ENCODE data around the gene HS3ST5.
A peak's percentile ranks its signal among the peaks of the same experiment; 100 is the strongest.
"Not testable (repeated sequence)": the region's sequence is repeated elsewhere in the genome, so short reads cannot be mapped to it uniquely, and the experiment has no call there.

HS3ST5 gene

DNA sequence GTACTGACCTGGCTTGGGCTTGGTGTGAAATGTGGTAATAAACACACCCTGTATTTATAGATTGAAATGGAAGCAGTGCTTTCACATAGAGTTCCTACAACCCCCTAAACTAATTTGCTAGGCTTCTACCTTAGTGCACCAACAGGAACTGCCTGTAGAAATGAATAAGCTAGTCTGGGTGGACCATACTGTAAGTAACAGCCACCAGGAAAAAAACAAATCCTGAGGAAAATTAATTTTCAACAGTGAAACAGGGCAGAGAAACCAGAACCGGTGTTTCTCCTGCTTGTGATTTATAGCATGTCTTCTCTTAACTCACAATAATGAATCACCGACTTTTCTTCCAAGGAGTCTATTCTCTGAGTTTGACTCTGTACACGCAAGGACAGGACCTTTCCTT is 187.1 kb downstream of the HS3ST5 start:
- DNase-seq (ENCODE audit: low read depth) = no peak
- no peak overlapping the region for H3K4me3 ChIP-seq (ENCODE audit: low read depth, low read length)
- TF ChIP-seq, protein P1, sequence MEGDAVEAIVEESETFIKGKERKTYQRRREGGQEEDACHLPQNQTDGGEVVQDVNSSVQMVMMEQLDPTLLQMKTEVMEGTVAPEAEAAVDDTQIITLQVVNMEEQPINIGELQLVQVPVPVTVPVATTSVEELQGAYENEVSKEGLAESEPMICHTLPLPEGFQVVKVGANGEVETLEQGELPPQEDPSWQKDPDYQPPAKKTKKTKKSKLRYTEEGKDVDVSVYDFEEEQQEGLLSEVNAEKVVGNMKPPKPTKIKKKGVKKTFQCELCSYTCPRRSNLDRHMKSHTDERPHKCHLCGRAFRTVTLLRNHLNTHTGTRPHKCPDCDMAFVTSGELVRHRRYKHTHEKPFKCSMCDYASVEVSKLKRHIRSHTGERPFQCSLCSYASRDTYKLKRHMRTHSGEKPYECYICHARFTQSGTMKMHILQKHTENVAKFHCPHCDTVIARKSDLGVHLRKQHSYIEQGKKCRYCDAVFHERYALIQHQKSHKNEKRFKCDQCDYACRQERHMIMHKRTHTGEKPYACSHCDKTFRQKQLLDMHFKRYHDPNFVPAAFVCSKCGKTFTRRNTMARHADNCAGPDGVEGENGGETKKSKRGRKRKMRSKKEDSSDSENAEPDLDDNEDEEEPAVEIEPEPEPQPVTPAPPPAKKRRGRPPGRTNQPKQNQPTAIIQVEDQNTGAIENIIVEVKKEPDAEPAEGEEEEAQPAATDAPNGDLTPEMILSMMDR (IDR thresholded peaks at IDR 0.05; ENCODE audit: insufficient read depth, low read depth, low read length, missing control alignments) = no peak

DNA sequence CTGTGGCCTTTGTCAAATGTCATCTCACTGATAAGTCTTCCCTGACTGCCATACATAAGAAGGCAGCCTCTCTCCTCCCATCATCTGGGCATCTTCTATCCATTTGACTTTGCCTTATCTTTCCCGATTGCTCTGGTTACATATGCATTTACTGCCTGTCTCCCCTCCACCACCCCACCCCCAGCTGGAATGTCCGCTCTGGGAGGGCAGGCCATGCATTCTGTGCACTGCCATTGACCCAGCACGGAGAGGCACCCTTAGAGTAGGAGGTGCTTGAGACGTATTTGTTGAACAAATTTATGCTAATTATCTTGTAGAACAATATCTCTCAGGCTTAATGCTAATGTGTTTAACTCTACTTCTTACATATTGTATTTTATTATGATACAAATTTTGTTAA is 188.0 kb downstream of the HS3ST5 start:
- DNase-seq (ENCODE audit: low read depth) = no peak

DNA sequence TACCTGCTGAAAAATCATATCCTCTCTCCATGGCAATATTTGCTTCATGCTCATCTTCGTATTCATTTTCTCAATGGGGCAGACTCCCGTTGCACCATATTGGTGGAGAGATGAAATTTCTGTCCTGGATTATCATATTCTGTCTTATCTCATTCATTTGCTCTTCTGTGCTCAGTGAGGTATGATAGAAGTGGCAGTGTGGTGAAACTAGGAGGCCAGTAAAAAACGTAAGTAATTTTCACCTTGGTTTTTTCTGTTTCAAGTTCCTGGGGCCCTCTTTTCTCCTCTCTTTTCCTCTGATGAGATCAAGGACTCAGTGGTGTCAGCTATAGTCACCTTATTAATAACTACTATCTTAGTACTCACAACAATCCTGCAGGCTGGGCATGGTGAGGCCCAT is 189.4 kb downstream of the HS3ST5 start:
- peak; percentile 7 for DNase-seq (ENCODE audit: low read depth)
- no peak overlapping the region for H3K4me3 ChIP-seq (ENCODE audit: low read depth, low read length)
- TF ChIP-seq, protein P1 (IDR thresholded peaks at IDR 0.05; ENCODE audit: insufficient read depth, low read depth, low read length, missing control alignments) = no peak

More for the DNA sequence above, 188.0 kb downstream of the HS3ST5 start:
- TF ChIP-seq, protein P1 (IDR thresholded peaks at IDR 0.05; ENCODE audit: insufficient read depth, low read depth, low read length, missing control alignments) = no peak
- no peak overlapping the region for H3K4me3 ChIP-seq (ENCODE audit: low read depth, low read length)

DNA sequence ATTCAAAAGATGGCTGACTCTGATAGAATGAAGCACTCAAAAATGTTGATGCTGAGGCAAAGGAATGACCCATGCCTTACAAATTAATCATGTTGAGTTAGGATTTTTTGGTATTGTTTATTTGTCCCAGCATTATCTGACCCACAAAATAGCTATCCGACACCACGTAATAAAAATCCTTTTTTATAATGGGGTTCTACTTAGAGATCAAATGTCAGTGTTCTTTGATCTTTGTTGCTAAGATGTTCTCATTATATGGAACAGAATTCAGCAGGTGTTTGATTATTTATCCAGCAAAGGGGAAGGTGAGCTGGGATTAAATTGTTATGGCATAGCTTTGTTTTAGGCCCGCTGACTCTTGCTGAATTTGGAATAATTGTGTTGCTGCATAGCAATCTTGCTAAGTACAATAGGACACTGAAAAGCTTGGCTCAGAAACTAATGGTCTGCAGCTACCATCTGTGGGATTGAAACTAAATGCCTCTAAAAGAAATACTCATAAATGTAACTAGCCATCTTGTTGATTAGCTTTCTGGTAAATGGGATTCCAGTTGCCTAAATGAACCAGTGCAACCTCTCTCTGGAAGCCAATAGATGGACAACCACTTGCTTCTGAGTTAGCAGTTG is 191.6 kb downstream of the HS3ST5 start:
- H3K4me3 ChIP-seq (ENCODE audit: low read depth, low read length) = no peak overlapping the region
- TF ChIP-seq, protein P1 (IDR thresholded peaks at IDR 0.05; ENCODE audit: insufficient read depth, low read depth, low read length, missing control alignments) = no peak
- DNase-seq (ENCODE audit: low read depth) = no peak

DNA sequence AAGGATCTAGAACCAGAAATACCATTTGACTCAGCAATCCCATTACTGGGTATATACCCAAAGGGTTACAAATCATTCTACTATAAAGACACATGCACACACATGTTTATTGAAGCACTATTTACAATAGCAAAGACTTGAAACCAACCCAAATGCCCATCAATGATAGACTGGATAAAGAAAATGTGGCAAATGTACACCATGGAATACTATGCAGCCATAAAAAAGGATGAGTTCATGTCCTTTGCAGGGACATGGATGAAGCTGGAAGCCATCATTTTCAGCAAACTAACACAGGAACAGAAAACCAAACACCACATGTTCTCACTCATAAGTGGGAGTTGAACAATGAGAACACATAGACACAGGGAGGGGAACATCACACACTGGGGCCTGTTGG is 193.6 kb downstream of the HS3ST5 start:
- H3K4me3 ChIP-seq (ENCODE audit: low read depth, low read length); DNase-seq (ENCODE audit: low read depth): not testable (repeated sequence)

DNA sequence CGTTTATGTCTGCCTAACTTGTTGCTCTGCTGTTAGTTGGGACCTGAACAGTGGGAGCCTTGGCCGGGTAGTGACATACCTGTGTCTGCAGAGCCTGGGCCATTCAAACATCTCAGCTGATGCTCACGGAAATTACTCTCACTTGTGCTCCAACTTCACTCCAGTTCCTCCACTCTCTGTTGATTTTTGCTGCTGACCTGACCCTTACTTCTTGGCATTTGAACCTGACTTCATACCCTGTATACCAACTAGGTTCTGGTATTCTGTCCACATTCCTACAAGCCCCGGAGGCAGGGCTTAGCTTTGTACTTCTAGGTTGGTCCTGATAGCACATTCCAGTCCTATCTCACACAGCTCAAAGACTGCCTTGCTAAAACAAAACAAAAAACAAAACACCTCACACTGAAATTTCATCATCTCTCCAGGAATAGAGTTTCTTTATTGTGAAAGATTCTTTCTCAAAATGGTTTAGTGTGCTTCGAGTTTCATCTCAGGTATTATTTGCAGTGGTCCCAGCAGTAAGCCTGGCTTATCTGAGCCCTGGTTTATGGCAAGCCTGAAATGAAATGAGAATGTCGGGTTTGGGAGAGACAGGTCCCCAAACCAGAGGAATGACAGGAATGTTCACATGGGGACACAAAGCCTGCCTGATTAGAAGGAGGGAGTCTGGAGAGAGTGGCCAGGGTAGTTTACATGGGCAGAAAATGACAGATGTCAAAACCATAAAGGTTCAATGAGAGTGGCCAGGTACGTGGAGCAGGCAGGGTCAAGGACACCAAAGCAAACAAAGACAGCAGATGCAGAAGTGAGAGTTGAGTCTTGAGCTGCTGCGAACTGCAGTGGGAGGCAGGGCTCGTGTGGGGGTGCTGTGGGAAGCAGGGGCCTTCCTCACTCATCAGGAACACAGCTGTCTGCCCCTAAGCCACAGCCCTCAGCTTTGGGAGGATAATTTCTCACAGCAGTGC is 197.7 kb downstream of the HS3ST5 start:
- no peak for DNase-seq (ENCODE audit: low read depth)
- TF ChIP-seq, protein P1 (IDR thresholded peaks at IDR 0.05; ENCODE audit: insufficient read depth, low read depth, low read length, missing control alignments) = no peak
- H3K4me3 ChIP-seq (ENCODE audit: low read depth, low read length) = no peak overlapping the region

DNA sequence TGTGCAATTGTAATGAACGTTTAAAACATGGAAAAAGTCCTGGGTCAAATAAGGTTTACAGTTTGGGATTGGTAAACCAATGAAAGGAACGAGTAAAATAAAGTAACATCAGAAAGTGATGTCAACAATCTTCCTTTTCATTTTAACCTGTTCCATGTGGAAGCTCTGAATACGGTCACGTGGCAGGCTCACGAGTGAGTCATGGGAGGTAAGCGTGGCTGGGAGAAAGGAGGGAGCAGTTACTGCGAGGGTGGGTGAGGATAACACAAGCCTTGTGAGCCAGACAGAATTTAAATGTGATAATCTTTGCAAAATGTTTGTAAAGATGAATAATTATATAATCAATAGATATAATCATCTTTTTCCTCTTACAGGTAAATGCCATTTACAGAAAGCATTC is 200.6 kb downstream of the HS3ST5 start:
- no peak overlapping the region for H3K4me3 ChIP-seq (ENCODE audit: low read depth, low read length)
- TF ChIP-seq, protein P1 (IDR thresholded peaks at IDR 0.05; ENCODE audit: insufficient read depth, low read depth, low read length, missing control alignments) = no peak
- no peak for DNase-seq (ENCODE audit: low read depth)

All from GM12865 (cell line).